Fibroblast of lung (primary cell): ENCODE data around the gene RBBP5.

Source experiments
- CTCF ChIP-seq, 2 donors: IDR thresholded peaks in 1 of 2; conservative IDR thresholded peaks in 1 of 2; 1 replicate in 1 of 2; 2 replicates in 1 of 2; pipeline ENCODE4 v1.5.1; 2011 to 2012; ENCODE audit warnings: low read length in 2 of 2, control low read depth in 1 of 2, inconsistent platforms in 1 of 2, low read depth in 1 of 2, mild to moderate bottlenecking in 1 of 2
- EZH2 ChIP-seq: IDR thresholded peaks from 2 replicates; pipeline ENCODE4 v1.5.1; 2012; ENCODE audit warnings: low read length, control low read depth, mild to moderate bottlenecking; ENCODE audit errors: missing control alignments

DNA sequence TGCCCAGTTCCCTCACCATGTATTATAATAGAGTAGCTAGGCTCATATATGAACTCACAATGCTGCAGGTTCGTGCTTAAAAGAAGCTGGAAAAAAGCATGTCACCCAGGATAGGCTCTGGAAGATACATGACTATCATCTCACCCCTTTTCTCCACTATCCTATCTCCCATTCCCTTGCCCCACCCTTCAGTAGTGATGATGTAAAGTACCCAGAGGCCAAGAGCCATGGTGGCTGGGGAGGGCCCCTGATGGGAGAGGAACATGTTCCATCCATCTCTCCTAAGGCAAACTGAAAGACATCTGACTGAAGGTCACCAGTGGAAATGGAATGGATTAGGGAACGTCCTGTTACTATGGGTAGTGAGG, 20.3 kb upstream of the RBBP5 start:
- TF ChIP-seq CTCF (conservative IDR thresholded peaks at IDR 0.05 in 1 of 2, IDR thresholded peaks at IDR 0.05 in 1 of 2; ENCODE audit: low read depth in 1 of 2, low read length in 2 of 2), result no peak
- TF ChIP-seq EZH2, result no peak
